HepG2 (cell line): ENCODE measurements around the gene LRSAM1. TPM values are rescaled to one million over a fixed set of nuclear protein-coding genes. Genes with fewer than 3 reads are reported as not detected.

Experiments used
- HOXA9 ChIP-seq: sonication (generic); formaldehyde crosslinking; IDR thresholded peaks from 2 replicates; pipeline ENCODE4 v1.8.1; 2022; ENCODE audit warnings: missing genetic modification reagents, mild to moderate bottlenecking, moderate library complexity, borderline replicate concordance
- NFIC ChIP-seq: IDR thresholded peaks from 2 replicates; pipeline ENCODE4 v1.6.1; 2012; ENCODE audit warnings: mild to moderate bottlenecking, low read length, inconsistent platforms
- XRCC5 ChIP-seq: fragments of 200-400 bp; formaldehyde crosslinking; optimal IDR thresholded peaks from 2 replicates; pipeline ENCODE3; 2017; ENCODE audit warnings: mild to moderate bottlenecking, low read length
- ZNF205 ChIP-seq: IDR thresholded peaks from 2 replicates; pipeline ENCODE4 v1.6.1; 2018; ENCODE audit warnings: missing biosample characterization, missing genetic modification reagents
- ZNF431 ChIP-seq: sonication (generic); formaldehyde crosslinking; IDR thresholded peaks from 2 replicates; pipeline ENCODE4 v1.9.0; 2022; ENCODE audit warnings: missing genetic modification reagents, low read depth, mild to moderate bottlenecking, borderline replicate concordance
- ZNF773 ChIP-seq: sonication (generic); formaldehyde crosslinking; IDR thresholded peaks from 2 replicates; pipeline ENCODE4 v1.4.0; 2020; ENCODE audit warnings: missing genetic modification reagents, borderline replicate concordance
- ZSCAN21 ChIP-seq: sonication (generic); formaldehyde crosslinking; IDR thresholded peaks from 2 replicates; pipeline ENCODE4 v1.8.0; 2022; ENCODE audit warnings: mild to moderate bottlenecking, missing genetic modification reagents, moderate library complexity, borderline replicate concordance
- ZSCAN9 ChIP-seq: IDR thresholded peaks from 2 replicates; pipeline ENCODE4 v1.6.1; 2016; ENCODE audit warnings: borderline replicate concordance
- polyA plus RNA-seq, 8 experiments: library from polyadenylated mRNA; depleted of rRNA in 3 of 8; stranded (reverse) in 7 of 8; unstranded in 1 of 8; fragments of >200 nt; fragmentation: Illumina TruSeq in 4 of 8; extraction: Trizol in 4 of 8; gene quantifications; 2 replicates each; pipeline versions ENCODE4 v1.2.1 to v1.2.3, GENCODE V29; 2011 to 2016; ENCODE audit warnings: low read depth in 4 of 8, missing spikeins in 1 of 8, mixed read lengths in 1 of 8; ENCODE audit not compliant: insufficient read depth in 1 of 8
- total RNA-seq, 5 experiments: library from RNA; depleted of rRNA; stranded (reverse); fragments of >200 nt; fragmentation: Illumina TruSeq; extraction: Trizol; gene quantifications; 2 replicates each; pipeline ENCODE4 v1.2.3, GENCODE V29; 2016; ENCODE audit warnings: low read depth in 1 of 5
- TF ChIP-seq, protein P1 (sequence below): sonication (generic); formaldehyde crosslinking; IDR thresholded peaks from 2 replicates; pipeline ENCODE4 v1.4.0; 2020; ENCODE audit warnings: low read depth, missing genetic modification reagents
- TF ChIP-seq, protein P2 (sequence below): sonication (generic); formaldehyde crosslinking; IDR thresholded peaks from 2 replicates; pipeline ENCODE4 v1.9.0; 2021; ENCODE audit warnings: mild to moderate bottlenecking, missing genetic modification reagents
- TF ChIP-seq, protein P3 (sequence below): sonication (generic); formaldehyde crosslinking; IDR thresholded peaks from 2 replicates; pipeline ENCODE4 v1.4.0; 2020; ENCODE audit warnings: missing genetic modification reagents, borderline replicate concordance

The LRSAM1 gene
- total and polyA plus RNA-seq, 2 of the 13 experiments (the other 11 are each of a cell fraction or from before 2014, with no cell fraction given), result 8.7 to 10.2 TPM

DNA sequence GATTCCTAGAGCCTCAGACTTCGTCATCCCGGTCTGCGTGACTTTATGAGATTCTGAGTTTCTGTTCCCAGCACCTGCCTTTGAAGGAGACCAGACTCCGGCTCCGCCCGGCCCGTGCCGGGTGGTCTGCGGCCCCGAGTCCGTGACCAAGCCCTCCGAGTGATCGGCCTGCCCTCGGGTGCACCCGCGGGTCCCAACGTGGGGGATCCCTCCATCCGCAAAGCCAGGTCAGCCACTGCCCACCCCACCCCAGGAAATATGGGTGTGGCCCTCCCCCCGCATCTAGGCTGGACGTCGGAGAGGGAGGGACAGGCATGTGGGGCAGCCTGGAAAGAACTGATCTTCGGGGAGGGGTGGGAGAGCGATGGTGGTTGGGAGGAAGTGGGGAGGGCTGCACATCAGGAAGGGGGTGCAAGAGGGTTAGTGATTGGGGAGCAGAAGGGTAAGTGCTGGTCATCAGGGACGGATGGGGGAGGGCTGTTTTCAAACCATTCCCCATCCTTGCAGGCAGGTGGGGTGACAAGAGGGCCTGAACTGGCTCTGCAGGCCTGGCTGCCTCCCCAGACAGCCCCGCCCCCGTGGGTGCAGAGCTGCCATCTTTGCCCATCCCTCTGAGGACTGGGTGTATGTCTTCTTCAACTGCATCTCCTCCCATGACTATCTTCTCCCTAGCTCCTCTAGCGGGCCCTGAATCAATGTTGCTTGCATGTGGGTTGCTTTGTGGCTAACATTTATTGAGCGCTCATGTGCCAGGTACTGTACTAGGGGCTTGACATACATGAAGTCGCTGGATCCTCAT, 747 bp downstream of the LRSAM1 start (continued):
- TF ChIP-seq ZSCAN9 (CRISPR knock-in tag), result no peak
- TF ChIP-seq, protein P1, sequence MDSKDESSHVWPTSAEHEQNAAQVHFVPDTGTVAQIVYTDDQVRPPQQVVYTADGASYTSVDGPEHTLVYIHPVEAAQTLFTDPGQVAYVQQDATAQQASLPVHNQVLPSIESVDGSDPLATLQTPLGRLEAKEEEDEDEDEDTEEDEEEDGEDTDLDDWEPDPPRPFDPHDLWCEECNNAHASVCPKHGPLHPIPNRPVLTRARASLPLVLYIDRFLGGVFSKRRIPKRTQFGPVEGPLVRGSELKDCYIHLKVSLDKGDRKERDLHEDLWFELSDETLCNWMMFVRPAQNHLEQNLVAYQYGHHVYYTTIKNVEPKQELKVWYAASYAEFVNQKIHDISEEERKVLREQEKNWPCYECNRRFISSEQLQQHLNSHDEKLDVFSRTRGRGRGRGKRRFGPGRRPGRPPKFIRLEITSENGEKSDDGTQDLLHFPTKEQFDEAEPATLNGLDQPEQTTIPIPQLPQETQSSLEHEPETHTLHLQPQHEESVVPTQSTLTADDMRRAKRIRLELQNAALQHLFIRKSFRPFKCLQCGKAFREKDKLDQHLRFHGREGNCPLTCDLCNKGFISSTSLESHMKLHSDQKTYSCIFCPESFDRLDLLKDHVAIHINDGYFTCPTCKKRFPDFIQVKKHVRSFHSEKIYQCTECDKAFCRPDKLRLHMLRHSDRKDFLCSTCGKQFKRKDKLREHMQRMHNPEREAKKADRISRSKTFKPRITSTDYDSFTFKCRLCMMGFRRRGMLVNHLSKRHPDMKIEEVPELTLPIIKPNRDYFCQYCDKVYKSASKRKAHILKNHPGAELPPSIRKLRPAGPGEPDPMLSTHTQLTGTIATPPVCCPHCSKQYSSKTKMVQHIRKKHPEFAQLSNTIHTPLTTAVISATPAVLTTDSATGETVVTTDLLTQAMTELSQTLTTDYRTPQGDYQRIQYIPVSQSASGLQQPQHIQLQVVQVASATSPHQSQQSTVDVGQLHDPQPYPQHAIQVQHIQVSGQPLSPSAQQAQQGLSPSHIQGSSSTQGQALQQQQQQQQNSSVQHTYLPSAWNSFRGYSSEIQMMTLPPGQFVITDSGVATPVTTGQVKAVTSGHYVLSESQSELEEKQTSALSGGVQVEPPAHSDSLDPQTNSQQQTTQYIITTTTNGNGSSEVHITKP (CRISPR knock-in tag), result no peak
- TF ChIP-seq ZSCAN21, result peak; percentile 49; the same call in 1 of the 2 replicates
- TF ChIP-seq, protein P2, sequence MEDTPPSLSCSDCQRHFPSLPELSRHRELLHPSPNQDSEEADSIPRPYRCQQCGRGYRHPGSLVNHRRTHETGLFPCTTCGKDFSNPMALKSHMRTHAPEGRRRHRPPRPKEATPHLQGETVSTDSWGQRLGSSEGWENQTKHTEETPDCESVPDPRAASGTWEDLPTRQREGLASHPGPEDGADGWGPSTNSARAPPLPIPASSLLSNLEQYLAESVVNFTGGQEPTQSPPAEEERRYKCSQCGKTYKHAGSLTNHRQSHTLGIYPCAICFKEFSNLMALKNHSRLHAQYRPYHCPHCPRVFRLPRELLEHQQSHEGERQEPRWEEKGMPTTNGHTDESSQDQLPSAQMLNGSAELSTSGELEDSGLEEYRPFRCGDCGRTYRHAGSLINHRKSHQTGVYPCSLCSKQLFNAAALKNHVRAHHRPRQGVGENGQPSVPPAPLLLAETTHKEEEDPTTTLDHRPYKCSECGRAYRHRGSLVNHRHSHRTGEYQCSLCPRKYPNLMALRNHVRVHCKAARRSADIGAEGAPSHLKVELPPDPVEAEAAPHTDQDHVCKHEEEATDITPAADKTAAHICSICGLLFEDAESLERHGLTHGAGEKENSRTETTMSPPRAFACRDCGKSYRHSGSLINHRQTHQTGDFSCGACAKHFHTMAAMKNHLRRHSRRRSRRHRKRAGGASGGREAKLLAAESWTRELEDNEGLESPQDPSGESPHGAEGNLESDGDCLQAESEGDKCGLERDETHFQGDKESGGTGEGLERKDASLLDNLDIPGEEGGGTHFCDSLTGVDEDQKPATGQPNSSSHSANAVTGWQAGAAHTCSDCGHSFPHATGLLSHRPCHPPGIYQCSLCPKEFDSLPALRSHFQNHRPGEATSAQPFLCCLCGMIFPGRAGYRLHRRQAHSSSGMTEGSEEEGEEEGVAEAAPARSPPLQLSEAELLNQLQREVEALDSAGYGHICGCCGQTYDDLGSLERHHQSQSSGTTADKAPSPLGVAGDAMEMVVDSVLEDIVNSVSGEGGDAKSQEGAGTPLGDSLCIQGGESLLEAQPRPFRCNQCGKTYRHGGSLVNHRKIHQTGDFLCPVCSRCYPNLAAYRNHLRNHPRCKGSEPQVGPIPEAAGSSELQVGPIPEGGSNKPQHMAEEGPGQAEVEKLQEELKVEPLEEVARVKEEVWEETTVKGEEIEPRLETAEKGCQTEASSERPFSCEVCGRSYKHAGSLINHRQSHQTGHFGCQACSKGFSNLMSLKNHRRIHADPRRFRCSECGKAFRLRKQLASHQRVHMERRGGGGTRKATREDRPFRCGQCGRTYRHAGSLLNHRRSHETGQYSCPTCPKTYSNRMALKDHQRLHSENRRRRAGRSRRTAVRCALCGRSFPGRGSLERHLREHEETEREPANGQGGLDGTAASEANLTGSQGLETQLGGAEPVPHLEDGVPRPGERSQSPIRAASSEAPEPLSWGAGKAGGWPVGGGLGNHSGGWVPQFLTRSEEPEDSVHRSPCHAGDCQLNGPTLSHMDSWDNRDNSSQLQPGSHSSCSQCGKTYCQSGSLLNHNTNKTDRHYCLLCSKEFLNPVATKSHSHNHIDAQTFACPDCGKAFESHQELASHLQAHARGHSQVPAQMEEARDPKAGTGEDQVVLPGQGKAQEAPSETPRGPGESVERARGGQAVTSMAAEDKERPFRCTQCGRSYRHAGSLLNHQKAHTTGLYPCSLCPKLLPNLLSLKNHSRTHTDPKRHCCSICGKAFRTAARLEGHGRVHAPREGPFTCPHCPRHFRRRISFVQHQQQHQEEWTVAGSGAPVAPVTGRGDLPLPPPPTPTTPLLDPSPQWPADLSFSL, result no peak
- TF ChIP-seq, protein P3, sequence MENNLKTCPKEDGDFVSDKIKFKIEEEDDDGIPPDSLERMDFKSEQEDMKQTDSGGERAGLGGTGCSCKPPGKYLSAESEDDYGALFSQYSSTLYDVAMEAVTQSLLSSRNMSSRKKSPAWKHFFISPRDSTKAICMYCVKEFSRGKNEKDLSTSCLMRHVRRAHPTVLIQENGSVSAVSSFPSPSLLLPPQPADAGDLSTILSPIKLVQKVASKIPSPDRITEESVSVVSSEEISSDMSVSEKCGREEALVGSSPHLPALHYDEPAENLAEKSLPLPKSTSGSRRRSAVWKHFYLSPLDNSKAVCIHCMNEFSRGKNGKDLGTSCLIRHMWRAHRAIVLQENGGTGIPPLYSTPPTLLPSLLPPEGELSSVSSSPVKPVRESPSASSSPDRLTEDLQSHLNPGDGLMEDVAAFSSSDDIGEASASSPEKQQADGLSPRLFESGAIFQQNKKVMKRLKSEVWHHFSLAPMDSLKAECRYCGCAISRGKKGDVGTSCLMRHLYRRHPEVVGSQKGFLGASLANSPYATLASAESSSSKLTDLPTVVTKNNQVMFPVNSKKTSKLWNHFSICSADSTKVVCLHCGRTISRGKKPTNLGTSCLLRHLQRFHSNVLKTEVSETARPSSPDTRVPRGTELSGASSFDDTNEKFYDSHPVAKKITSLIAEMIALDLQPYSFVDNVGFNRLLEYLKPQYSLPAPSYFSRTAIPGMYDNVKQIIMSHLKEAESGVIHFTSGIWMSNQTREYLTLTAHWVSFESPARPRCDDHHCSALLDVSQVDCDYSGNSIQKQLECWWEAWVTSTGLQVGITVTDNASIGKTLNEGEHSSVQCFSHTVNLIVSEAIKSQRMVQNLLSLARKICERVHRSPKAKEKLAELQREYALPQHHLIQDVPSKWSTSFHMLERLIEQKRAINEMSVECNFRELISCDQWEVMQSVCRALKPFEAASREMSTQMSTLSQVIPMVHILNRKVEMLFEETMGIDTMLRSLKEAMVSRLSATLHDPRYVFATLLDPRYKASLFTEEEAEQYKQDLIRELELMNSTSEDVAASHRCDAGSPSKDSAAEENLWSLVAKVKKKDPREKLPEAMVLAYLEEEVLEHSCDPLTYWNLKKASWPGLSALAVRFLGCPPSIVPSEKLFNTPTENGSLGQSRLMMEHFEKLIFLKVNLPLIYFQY (CRISPR knock-in tag), result no peak
- peak; percentile 28; the same call in 1 of the 2 replicates for TF ChIP-seq ZNF205 (CRISPR knock-in tag)
- TF ChIP-seq HOXA9 (CRISPR knock-in tag), result 0 out of 2 replicates have a peak, but pooled peaks have one; percentile 2
- TF ChIP-seq XRCC5, result no peak
- no peak for TF ChIP-seq ZNF431
- TF ChIP-seq NFIC, result no peak
- no peak for TF ChIP-seq ZNF773 (CRISPR knock-in tag)
